ENCODE results near the gene EMILIN2. TPM values are rescaled to one million over a fixed set of nuclear protein-coding genes. Genes with fewer than 3 reads are reported as not detected.

Gene EMILIN2
- total RNA-seq, 1 experiment from 2014 or later: 11.7 TPM

GRCh38 chr18:2920546-2921343, 73.9 kb downstream of the EMILIN2 start (continued):
- TF ChIP-seq E2F1 (CRISPR knock-in tag; IDR thresholded peaks at IDR 0.05) (no peak), NFE2L1 (CRISPR knock-in tag; IDR thresholded peaks at IDR 0.05) (no peak)

- no peak overlapping the region for H3K4me3 Mint-ChIP-seq
- TF ChIP-seq, protein P1, sequence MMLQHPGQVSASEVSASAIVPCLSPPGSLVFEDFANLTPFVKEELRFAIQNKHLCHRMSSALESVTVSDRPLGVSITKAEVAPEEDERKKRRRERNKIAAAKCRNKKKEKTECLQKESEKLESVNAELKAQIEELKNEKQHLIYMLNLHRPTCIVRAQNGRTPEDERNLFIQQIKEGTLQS (CRISPR knock-in tag; conservative IDR thresholded peaks at IDR 0.05): no peak
- TF ChIP-seq ZNF425 (CRISPR knock-in tag; conservative IDR thresholded peaks at IDR 0.05): no peak
- no peak for TF ChIP-seq CREM (CRISPR knock-in tag; IDR thresholded peaks at IDR 0.05)
- TF ChIP-seq, protein P2, sequence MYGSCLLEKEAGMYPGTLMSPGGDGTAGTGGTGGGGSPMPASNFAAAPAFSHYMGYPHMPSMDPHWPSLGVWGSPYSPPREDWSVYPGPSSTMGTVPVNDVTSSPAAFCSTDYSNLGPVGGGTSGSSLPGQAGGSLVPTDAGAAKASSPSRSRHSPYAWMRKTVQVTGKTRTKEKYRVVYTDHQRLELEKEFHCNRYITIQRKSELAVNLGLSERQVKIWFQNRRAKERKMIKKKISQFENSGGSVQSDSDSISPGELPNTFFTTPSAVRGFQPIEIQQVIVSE (CRISPR knock-in tag; IDR thresholded peaks at IDR 0.05; ENCODE audit: borderline replicate concordance): no peak
- TF ChIP-seq E2F1 (CRISPR knock-in tag; IDR thresholded peaks at IDR 0.05): no peak
- no peak for TF ChIP-seq NR3C1 (CRISPR knock-in tag; conservative IDR thresholded peaks at IDR 0.05; ENCODE audit: low read depth)
- TF ChIP-seq TEAD1 (CRISPR knock-in tag; IDR thresholded peaks at IDR 0.05): no peak
- DNase-seq (ENCODE audit: low spot score): no peak
- no peaks in the 10 kb centered on the region for H3K27me3 Mint-ChIP-seq (ENCODE audit: low read depth)
- POLR2A ChIA-PET: no interaction called here
- peaks cover 51% of the 10 kb centered on the region for H3K36me3 Mint-ChIP-seq
- ATAC-seq: peak; percentile 47
- H3K27ac Mint-ChIP-seq: no peak overlapping the region
- H3K9me3 Mint-ChIP-seq: no peaks in the 10 kb centered on the region
- peaks cover 27% of the 10 kb centered on the region for H3K4me1 Mint-ChIP-seq
- CTCF ChIA-PET: interaction anchor here (0.7 kb wide), 1 partner anchor 156 kb away, joined by 3 read pairs; no protein-coding TSS in a partner anchor
These were observed 75.0 kb downstream of the EMILIN2 start for GRCh38 chr18:2921778-2922177.

DNA sequence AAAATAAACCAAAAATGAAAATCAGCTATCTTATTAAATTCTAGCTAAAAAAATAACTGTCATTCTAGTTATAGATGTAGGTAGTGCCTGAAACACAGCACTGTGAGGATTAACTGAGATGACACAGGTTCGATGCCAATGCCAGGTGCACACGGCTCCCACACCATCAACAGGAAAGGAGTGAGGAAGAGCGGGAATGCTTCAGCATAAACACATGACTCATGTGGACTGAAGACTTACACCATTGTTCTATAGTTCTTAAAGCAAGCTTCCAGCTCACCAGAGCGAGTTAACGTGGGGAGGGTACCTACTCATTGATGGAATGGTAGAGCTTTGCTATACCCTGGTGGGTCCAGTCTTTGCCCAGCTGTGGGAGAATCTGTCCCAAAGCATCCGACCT, 76.7 kb downstream of the EMILIN2 start:
- ATAC-seq: no peak
- Mint-ChIP-seq H3K36me3 (peaks cover 51% of the 10 kb centered on the region), H3K9me3 (no peaks in the 10 kb centered on the region), H3K4me3 (no peak overlapping the region), H3K4me1 (peaks cover 10% of the 10 kb centered on the region), H3K27me3 (ENCODE audit: low read depth) (no peaks in the 10 kb centered on the region), H3K27ac (no peak overlapping the region)
- ChIA-PET CTCF (interaction anchor here (0.6 to 1.0 kb wide), 3 partner anchors 63 to 322 kb away, joined by 3 to 6 read pairs (median 4); no protein-coding TSS in a partner anchor), POLR2A (interaction anchor here (0.6 to 0.7 kb wide), 4 partner anchors 142 to 537 kb away, joined by 3 to 9 read pairs (median 4); no protein-coding TSS in a partner anchor)
- DNase-seq (ENCODE audit: low spot score): no peak
- TF ChIP-seq TCF7 (CRISPR knock-in tag; IDR thresholded peaks at IDR 0.05; ENCODE audit: low read depth): no peak
- no peak for TF ChIP-seq FOXP1 (CRISPR knock-in tag; IDR thresholded peaks at IDR 0.05; ENCODE audit: borderline replicate concordance)
- TF ChIP-seq, protein P3, sequence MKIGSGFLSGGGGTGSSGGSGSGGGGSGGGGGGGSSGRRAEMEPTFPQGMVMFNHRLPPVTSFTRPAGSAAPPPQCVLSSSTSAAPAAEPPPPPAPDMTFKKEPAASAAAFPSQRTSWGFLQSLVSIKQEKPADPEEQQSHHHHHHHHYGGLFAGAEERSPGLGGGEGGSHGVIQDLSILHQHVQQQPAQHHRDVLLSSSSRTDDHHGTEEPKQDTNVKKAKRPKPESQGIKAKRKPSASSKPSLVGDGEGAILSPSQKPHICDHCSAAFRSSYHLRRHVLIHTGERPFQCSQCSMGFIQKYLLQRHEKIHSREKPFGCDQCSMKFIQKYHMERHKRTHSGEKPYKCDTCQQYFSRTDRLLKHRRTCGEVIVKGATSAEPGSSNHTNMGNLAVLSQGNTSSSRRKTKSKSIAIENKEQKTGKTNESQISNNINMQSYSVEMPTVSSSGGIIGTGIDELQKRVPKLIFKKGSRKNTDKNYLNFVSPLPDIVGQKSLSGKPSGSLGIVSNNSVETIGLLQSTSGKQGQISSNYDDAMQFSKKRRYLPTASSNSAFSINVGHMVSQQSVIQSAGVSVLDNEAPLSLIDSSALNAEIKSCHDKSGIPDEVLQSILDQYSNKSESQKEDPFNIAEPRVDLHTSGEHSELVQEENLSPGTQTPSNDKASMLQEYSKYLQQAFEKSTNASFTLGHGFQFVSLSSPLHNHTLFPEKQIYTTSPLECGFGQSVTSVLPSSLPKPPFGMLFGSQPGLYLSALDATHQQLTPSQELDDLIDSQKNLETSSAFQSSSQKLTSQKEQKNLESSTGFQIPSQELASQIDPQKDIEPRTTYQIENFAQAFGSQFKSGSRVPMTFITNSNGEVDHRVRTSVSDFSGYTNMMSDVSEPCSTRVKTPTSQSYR (CRISPR knock-in tag; IDR thresholded peaks at IDR 0.05): no peak
- TF ChIP-seq NR1H2 (CRISPR knock-in tag; IDR thresholded peaks at IDR 0.05): no peak
- TF ChIP-seq, protein P4, sequence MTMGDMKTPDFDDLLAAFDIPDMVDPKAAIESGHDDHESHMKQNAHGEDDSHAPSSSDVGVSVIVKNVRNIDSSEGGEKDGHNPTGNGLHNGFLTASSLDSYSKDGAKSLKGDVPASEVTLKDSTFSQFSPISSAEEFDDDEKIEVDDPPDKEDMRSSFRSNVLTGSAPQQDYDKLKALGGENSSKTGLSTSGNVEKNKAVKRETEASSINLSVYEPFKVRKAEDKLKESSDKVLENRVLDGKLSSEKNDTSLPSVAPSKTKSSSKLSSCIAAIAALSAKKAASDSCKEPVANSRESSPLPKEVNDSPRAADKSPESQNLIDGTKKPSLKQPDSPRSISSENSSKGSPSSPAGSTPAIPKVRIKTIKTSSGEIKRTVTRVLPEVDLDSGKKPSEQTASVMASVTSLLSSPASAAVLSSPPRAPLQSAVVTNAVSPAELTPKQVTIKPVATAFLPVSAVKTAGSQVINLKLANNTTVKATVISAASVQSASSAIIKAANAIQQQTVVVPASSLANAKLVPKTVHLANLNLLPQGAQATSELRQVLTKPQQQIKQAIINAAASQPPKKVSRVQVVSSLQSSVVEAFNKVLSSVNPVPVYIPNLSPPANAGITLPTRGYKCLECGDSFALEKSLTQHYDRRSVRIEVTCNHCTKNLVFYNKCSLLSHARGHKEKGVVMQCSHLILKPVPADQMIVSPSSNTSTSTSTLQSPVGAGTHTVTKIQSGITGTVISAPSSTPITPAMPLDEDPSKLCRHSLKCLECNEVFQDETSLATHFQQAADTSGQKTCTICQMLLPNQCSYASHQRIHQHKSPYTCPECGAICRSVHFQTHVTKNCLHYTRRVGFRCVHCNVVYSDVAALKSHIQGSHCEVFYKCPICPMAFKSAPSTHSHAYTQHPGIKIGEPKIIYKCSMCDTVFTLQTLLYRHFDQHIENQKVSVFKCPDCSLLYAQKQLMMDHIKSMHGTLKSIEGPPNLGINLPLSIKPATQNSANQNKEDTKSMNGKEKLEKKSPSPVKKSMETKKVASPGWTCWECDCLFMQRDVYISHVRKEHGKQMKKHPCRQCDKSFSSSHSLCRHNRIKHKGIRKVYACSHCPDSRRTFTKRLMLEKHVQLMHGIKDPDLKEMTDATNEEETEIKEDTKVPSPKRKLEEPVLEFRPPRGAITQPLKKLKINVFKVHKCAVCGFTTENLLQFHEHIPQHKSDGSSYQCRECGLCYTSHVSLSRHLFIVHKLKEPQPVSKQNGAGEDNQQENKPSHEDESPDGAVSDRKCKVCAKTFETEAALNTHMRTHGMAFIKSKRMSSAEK (CRISPR knock-in tag; IDR thresholded peaks at IDR 0.05; ENCODE audit: borderline replicate concordance): no peak

All from WTC11 (cell line).